Neural cell (in vitro differentiated cells): Measurements from ENCODE around the gene LRRC8E.

Experiments
- EP300 ChIP-seq: fragments of 450-650 bp; conservative IDR thresholded peaks from 2 replicates; pipeline ENCODE4 v1.6.1; 2014; ENCODE audit warnings: antibody characterized with exemption, mild to moderate bottlenecking, moderate library complexity; ENCODE audit not compliant: poor library complexity, severe bottlenecking
- EZH2 ChIP-seq: fragments of 200-600, 300-800 bp; shearing (Covaris generic), sonication (generic); IDR thresholded peaks from 2 replicates; pipeline ENCODE4 v1.6.1; 2014; ENCODE audit warnings: antibody characterized with exemption, low read length, borderline replicate concordance, mild to moderate bottlenecking; ENCODE audit not compliant: insufficient read depth, poor library complexity, severe bottlenecking
- MXI1 ChIP-seq: fragments of 450-650 bp; conservative IDR thresholded peaks from 2 replicates; pipeline ENCODE4 v1.6.1; 2014; ENCODE audit warnings: antibody characterized with exemption, mild to moderate bottlenecking; ENCODE audit not compliant: poor library complexity, severe bottlenecking
- POLR2AphosphoS5 ChIP-seq: IDR thresholded peaks from 2 replicates; pipeline ENCODE4 v1.6.1; 2012
- TAF1 ChIP-seq: IDR thresholded peaks from 2 replicates; pipeline ENCODE4 v1.6.1; 2012; ENCODE audit warnings: low read depth
- TF ChIP-seq, protein P1 (sequence below): fragments of 450-650 bp; IDR thresholded peaks from 2 replicates; pipeline ENCODE4 v1.5.1; 2014; ENCODE audit warnings: antibody characterized with exemption, mild to moderate bottlenecking, moderate library complexity; ENCODE audit not compliant: poor library complexity, severe bottlenecking
- TF ChIP-seq, protein P2 (sequence below): IDR thresholded peaks from 2 replicates; pipeline ENCODE4 v1.6.1; 2012; ENCODE audit warnings: borderline replicate concordance

DNA sequence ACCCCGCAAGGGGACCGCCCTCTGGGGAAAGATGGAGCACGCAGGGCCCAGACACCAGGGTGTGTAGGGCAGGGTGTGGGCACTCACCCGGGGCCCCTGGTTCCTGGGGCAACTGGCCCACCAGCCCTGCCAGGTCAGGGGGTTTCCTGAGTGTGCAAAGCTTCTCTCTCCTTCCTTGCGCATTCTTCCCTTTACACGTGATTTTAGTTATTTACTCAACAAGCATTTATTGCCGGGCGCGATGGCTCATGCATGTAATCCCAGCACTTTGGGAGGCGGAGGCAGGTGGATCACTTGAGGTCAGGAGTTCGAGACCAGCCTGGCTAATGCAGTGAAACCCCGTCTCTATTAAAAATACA is 34.6 kb upstream of the LRRC8E start:
- TF ChIP-seq, protein P1, sequence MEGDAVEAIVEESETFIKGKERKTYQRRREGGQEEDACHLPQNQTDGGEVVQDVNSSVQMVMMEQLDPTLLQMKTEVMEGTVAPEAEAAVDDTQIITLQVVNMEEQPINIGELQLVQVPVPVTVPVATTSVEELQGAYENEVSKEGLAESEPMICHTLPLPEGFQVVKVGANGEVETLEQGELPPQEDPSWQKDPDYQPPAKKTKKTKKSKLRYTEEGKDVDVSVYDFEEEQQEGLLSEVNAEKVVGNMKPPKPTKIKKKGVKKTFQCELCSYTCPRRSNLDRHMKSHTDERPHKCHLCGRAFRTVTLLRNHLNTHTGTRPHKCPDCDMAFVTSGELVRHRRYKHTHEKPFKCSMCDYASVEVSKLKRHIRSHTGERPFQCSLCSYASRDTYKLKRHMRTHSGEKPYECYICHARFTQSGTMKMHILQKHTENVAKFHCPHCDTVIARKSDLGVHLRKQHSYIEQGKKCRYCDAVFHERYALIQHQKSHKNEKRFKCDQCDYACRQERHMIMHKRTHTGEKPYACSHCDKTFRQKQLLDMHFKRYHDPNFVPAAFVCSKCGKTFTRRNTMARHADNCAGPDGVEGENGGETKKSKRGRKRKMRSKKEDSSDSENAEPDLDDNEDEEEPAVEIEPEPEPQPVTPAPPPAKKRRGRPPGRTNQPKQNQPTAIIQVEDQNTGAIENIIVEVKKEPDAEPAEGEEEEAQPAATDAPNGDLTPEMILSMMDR = no peak
- TF ChIP-seq, protein P2, sequence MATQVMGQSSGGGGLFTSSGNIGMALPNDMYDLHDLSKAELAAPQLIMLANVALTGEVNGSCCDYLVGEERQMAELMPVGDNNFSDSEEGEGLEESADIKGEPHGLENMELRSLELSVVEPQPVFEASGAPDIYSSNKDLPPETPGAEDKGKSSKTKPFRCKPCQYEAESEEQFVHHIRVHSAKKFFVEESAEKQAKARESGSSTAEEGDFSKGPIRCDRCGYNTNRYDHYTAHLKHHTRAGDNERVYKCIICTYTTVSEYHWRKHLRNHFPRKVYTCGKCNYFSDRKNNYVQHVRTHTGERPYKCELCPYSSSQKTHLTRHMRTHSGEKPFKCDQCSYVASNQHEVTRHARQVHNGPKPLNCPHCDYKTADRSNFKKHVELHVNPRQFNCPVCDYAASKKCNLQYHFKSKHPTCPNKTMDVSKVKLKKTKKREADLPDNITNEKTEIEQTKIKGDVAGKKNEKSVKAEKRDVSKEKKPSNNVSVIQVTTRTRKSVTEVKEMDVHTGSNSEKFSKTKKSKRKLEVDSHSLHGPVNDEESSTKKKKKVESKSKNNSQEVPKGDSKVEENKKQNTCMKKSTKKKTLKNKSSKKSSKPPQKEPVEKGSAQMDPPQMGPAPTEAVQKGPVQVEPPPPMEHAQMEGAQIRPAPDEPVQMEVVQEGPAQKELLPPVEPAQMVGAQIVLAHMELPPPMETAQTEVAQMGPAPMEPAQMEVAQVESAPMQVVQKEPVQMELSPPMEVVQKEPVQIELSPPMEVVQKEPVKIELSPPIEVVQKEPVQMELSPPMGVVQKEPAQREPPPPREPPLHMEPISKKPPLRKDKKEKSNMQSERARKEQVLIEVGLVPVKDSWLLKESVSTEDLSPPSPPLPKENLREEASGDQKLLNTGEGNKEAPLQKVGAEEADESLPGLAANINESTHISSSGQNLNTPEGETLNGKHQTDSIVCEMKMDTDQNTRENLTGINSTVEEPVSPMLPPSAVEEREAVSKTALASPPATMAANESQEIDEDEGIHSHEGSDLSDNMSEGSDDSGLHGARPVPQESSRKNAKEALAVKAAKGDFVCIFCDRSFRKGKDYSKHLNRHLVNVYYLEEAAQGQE = no peak
- TF ChIP-seq TAF1 (no peak), POLR2AphosphoS5 (no peak), EZH2 (no peak), MXI1 (no peak), EP300 (no peak)
